ENCODE data around the gene HCK. TPM values are rescaled to one million over a fixed set of nuclear protein-coding genes. Genes with fewer than 3 reads are reported as not detected.
A peak's percentile ranks its signal among the peaks of the same experiment; 100 is the strongest.

The HCK gene
- total and polyA plus RNA-seq, 9 of the 15 experiments (the other 6 are each of a cell fraction or from before 2014, with no cell fraction given), result 0.09 to 0.51 (median 0.27) TPM; not detected in 6

DNA sequence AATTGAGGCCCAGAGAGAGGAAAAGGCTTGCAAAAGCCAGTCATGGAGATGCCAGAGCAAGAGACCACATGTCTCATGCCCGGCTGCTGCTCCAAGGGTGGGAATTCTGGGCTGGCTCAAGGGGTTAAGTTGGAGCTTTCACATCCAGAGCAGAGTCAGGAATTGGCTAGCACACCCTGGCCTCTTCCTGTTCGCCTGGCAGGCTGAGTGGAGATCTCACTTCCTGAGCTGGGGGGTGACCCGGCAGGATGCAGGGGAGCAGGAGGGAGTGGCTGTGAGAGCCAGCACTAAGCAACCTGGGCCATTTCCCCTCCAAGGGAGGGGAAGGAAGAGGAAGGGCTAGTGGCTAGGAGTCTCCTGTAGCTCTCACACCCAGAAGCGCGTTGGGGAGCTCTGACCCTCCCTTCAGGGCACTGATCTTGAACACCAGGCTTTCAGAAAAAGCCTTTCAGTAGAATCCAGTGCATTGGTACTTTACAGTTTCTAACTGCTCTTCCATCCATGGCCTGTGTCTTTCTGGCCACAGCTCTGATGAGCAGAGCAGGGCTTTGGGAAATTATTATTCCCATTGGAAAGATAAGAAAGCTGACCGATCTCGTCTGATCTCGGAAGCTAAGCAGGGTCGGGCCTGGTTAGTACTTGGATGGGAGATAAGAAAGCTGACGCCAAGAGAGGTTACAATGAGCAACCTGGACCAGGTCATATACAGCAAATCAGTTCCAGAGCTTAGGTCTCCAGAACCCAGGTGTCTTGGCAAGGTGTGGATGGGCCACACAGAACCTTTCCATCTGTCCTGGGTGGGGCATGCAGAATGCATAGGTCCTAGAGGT is 44.0 kb upstream of the HCK start (continued):
- peak; percentile 34 for TF ChIP-seq GTF3C2 (IDR thresholded peaks at IDR 0.05; ENCODE audit: borderline replicate concordance, extremely low read depth, insufficient read length)
- no peak for TF ChIP-seq CBX3 (IDR thresholded peaks at IDR 0.05; ENCODE audit: borderline replicate concordance in 1 of 2, low read length in 2 of 2)
- peak; percentile 65; the same call in 1 of the 2 replicates for TF ChIP-seq GABPA (tag; conservative IDR thresholded peaks at IDR 0.05; ENCODE audit: low read depth)
- TF ChIP-seq ZNF121 (CRISPR knock-in tag; conservative IDR thresholded peaks at IDR 0.05), result no peak
- TF ChIP-seq ADNP (tag; IDR thresholded peaks at IDR 0.05), result no peak
- no peak for TF ChIP-seq MECOM (CRISPR knock-in tag; IDR thresholded peaks at IDR 0.05)
- no peak for TF ChIP-seq CEBPB (tag; IDR thresholded peaks at IDR 0.05)
- no peak for TF ChIP-seq EZH2 (IDR thresholded peaks at IDR 0.05; ENCODE audit: borderline replicate concordance, low read depth, low read length)
- no peak for TF ChIP-seq NR2C2 (CRISPR knock-in tag; IDR thresholded peaks at IDR 0.05)
- TF ChIP-seq NR2C2 (tag; IDR thresholded peaks at IDR 0.05), result 0 out of 2 replicates have a peak, but pooled peaks have one; percentile 4
- no peak for TF ChIP-seq KAT2B (IDR thresholded peaks at IDR 0.05; ENCODE audit: low read depth, low read length)
- no peak for TF ChIP-seq HIVEP1 (CRISPR knock-in tag; IDR thresholded peaks at IDR 0.05)
- no peak for TF ChIP-seq TEAD2 (tag; IDR thresholded peaks at IDR 0.05)

Measured in K562 (cell line).